ENCODE results near the gene C6.
"Not testable (repeated sequence)": the region's sequence is repeated elsewhere in the genome, so short reads cannot be mapped to it uniquely, and the experiment has no call there.

C6 gene

GRCh38 chr5:41218929-41219657 is 5.8 kb upstream of the C6 start:
- no peak for TF ChIP-seq POLR2A (IDR thresholded peaks at IDR 0.05; ENCODE audit: low read depth, low read length)
- FAIRE-seq (no peak), DNase-seq (ENCODE audit: insufficient read length, low spot score) (no peak)

GRCh38 chr5:41214182-41214581 is 850 bp upstream of the C6 start:
- FAIRE-seq = no peak
- no peak for TF ChIP-seq POLR2A (IDR thresholded peaks at IDR 0.05; ENCODE audit: low read depth, low read length)

GRCh38 chr5:41212935-41213334 is 397 bp downstream of the C6 start:
- no peak for TF ChIP-seq POLR2A (IDR thresholded peaks at IDR 0.05; ENCODE audit: low read depth, low read length)
- FAIRE-seq = no peak
- no peak for DNase-seq (ENCODE audit: insufficient read length, low spot score)

More at GRCh38 chr5:41214182-41214581, 850 bp upstream of the C6 start:
- no peak for DNase-seq (ENCODE audit: insufficient read length, low spot score)

- TF ChIP-seq POLR2A (IDR thresholded peaks at IDR 0.05; ENCODE audit: low read depth, low read length) = no peak
- FAIRE-seq = no peak
- no peak for DNase-seq (ENCODE audit: insufficient read length, low spot score)
Observed at GRCh38 chr5:41211417-41211816, 1.9 kb downstream of the C6 start.

- not testable (repeated sequence) for DNase-seq (ENCODE audit: insufficient read length, low spot score); FAIRE-seq
Observed at GRCh38 chr5:41205475-41205874, 7.9 kb downstream of the C6 start.

- no peak for TF ChIP-seq POLR2A (IDR thresholded peaks at IDR 0.05; ENCODE audit: low read depth, low read length)
- FAIRE-seq (no peak), DNase-seq (ENCODE audit: insufficient read length, low spot score) (no peak)
Observed at GRCh38 chr5:41203033-41203432, 10.3 kb downstream of the C6 start.

GRCh38 chr5:41201082-41201772 is 12.1 kb downstream of the C6 start:
- FAIRE-seq (no peak), DNase-seq (ENCODE audit: insufficient read length, low spot score) (no peak)
- TF ChIP-seq POLR2A (IDR thresholded peaks at IDR 0.05; ENCODE audit: low read depth, low read length) = no peak

GRCh38 chr5:41200506-41200905 is 12.8 kb downstream of the C6 start:
- DNase-seq (ENCODE audit: insufficient read length, low spot score) (no peak), FAIRE-seq (no peak)
- TF ChIP-seq POLR2A (IDR thresholded peaks at IDR 0.05; ENCODE audit: low read depth, low read length) = no peak

- TF ChIP-seq POLR2A (IDR thresholded peaks at IDR 0.05; ENCODE audit: low read depth, low read length) = no peak
- FAIRE-seq = no peak
- no peak for DNase-seq (ENCODE audit: insufficient read length, low spot score)
Observed at GRCh38 chr5:41199660-41200059, 13.7 kb downstream of the C6 start.

- FAIRE-seq = no peak
- TF ChIP-seq POLR2A (IDR thresholded peaks at IDR 0.05; ENCODE audit: low read depth, low read length) = no peak
- no peak for DNase-seq (ENCODE audit: insufficient read length, low spot score)
Observed at GRCh38 chr5:41196197-41196596, 17.1 kb downstream of the C6 start.

GRCh38 chr5:41195228-41195627 is 18.1 kb downstream of the C6 start:
- DNase-seq (ENCODE audit: insufficient read length, low spot score) (no peak), FAIRE-seq (no peak)
- TF ChIP-seq POLR2A (IDR thresholded peaks at IDR 0.05; ENCODE audit: low read depth, low read length) = no peak

- FAIRE-seq (no peak), DNase-seq (ENCODE audit: insufficient read length, low spot score) (no peak)
- no peak for TF ChIP-seq POLR2A (IDR thresholded peaks at IDR 0.05; ENCODE audit: low read depth, low read length)
Observed at GRCh38 chr5:41194339-41194738, 19.0 kb downstream of the C6 start.

GRCh38 chr5:41193456-41194205 is 19.7 kb downstream of the C6 start:
- no peak for TF ChIP-seq POLR2A (IDR thresholded peaks at IDR 0.05; ENCODE audit: low read depth, low read length)
- DNase-seq (ENCODE audit: insufficient read length, low spot score) (no peak), FAIRE-seq (peak; percentile 43)

GRCh38 chr5:41191249-41191648 is 22.1 kb downstream of the C6 start:
- DNase-seq (ENCODE audit: insufficient read length, low spot score) (no peak), FAIRE-seq (no peak)
- TF ChIP-seq POLR2A (IDR thresholded peaks at IDR 0.05; ENCODE audit: low read depth, low read length) = no peak

All from H54 (cell line).